Measurements from ENCODE around the gene NPEPPS.

Gene NPEPPS

DNA sequence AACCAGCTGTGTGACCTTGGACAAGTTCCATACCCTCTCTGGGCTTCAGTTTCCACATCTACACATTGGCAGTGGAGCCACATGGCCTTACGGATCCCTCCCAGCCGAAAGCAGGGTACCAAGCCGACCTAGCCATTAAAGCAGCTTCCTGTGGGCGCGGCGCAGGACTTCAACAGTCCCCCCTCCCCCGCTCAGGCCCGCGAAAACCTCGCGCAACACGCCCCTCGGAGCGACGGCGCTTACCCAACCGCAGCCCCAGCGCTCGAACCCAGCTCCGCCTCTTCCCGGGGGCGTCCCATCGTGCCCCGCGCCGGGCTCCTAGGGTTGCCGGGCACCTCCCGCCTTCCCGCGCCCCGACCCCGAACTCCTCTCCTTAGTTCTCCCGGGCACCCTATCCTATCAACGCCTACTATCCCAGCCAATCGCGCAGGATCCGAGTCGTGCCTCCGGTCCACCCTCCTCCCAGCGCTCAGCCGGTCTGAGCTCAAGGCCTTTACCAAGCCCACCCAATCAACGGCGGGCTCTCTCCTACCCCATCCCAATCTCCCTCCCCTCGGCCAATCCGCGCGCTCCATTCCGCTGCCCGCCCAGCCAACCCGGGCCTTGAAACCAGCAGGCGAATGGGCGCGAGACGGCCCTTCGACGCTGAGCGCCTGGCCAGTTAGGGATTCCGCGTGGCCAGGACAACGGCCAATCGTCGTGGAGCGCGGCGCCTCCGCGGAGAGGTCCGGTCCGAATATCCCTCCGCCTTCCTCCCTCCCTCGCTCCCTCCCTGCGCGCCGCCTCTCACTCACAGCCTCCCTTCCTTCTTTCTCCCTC lies 118.5 kb downstream of the NPEPPS start, which contains the start of gene KPNB1:
Gene KPNB1 (plus strand): TSS at position 767 of the 819 bp plus-strand sequence. CDS start 326 bp downstream, outside the sequence.
- peak within 1 kb of the TSS; percentile 85 for H3K9ac ChIP-seq (ENCODE audit: low read length)
- peak within 1 kb of the TSS; percentile 91 for H3K4me3 ChIP-seq (ENCODE audit: insufficient read depth, low read length, poor library complexity, severe bottlenecking)
- H2AFZ ChIP-seq (ENCODE audit: low read depth, low read length, severe bottlenecking) = peak within 1 kb of the TSS; percentile 53
- H3K4me2 ChIP-seq (ENCODE audit: low read depth, low read length, poor library complexity, severe bottlenecking) = peak within 1 kb of the TSS; percentile 98
- no peaks in the 10 kb centered on the region for H3K27me3 ChIP-seq (ENCODE audit: low read length)
- H3K27ac ChIP-seq (ENCODE audit: low read depth, low read length) = peak within 1 kb of the TSS; percentile 90
- H4K20me1 ChIP-seq (ENCODE audit: low read depth, low read length) = peaks cover 14% of the 10 kb centered on the region
- peaks cover 11% of the 10 kb centered on the region; the same call in 1 of the 2 replicates for H3F3A ChIP-seq (ENCODE audit: insufficient read depth)
- TF ChIP-seq EZH2phosphoT487 (conservative IDR thresholded peaks at IDR 0.05; ENCODE audit: low read length) = no peak
- TF ChIP-seq, protein P1, sequence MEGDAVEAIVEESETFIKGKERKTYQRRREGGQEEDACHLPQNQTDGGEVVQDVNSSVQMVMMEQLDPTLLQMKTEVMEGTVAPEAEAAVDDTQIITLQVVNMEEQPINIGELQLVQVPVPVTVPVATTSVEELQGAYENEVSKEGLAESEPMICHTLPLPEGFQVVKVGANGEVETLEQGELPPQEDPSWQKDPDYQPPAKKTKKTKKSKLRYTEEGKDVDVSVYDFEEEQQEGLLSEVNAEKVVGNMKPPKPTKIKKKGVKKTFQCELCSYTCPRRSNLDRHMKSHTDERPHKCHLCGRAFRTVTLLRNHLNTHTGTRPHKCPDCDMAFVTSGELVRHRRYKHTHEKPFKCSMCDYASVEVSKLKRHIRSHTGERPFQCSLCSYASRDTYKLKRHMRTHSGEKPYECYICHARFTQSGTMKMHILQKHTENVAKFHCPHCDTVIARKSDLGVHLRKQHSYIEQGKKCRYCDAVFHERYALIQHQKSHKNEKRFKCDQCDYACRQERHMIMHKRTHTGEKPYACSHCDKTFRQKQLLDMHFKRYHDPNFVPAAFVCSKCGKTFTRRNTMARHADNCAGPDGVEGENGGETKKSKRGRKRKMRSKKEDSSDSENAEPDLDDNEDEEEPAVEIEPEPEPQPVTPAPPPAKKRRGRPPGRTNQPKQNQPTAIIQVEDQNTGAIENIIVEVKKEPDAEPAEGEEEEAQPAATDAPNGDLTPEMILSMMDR (IDR thresholded peaks at IDR 0.05; ENCODE audit: insufficient read depth, low read length, poor library complexity, severe bottlenecking) = no peak
- H3K79me2 ChIP-seq (ENCODE audit: insufficient read depth, low read length) = peaks cover 46% of the 10 kb centered on the region
- no peaks in the 10 kb centered on the region for H3K9me3 ChIP-seq (ENCODE audit: insufficient read depth, low read length)
- H3K36me3 ChIP-seq (ENCODE audit: low read length) = peaks cover 28% of the 10 kb centered on the region
- H3K9me2 ChIP-seq (replicated peaks; ENCODE audit: insufficient read depth, low read length) = no peaks in the 10 kb centered on the region

- TF ChIP-seq EZH2phosphoT487 (conservative IDR thresholded peaks at IDR 0.05; ENCODE audit: low read length) = no peak
- TF ChIP-seq, protein P1 (IDR thresholded peaks at IDR 0.05; ENCODE audit: insufficient read depth, low read length, poor library complexity, severe bottlenecking) = no peak
- Histone ChIP-seq H3F3A (ENCODE audit: insufficient read depth) (peaks cover 11% of the 10 kb centered on the region; the same call in 1 of the 2 replicates), H3K9me2 (replicated peaks; ENCODE audit: insufficient read depth, low read length) (no peaks in the 10 kb centered on the region), H4K20me1 (ENCODE audit: low read depth, low read length) (peaks cover 21% of the 10 kb centered on the region), H3K27ac (ENCODE audit: low read depth, low read length) (peak overlapping the region; percentile 81), H3K9me3 (ENCODE audit: insufficient read depth, low read length) (no peaks in the 10 kb centered on the region), H3K79me2 (ENCODE audit: insufficient read depth, low read length) (peaks cover 52% of the 10 kb centered on the region), H3K9ac (ENCODE audit: low read length) (peak overlapping the region; percentile 85), H2AFZ (ENCODE audit: low read depth, low read length, severe bottlenecking) (no peak overlapping the region), H3K4me3 (ENCODE audit: insufficient read depth, low read length, poor library complexity, severe bottlenecking) (peak overlapping the region; percentile 75), H3K27me3 (ENCODE audit: low read length) (no peaks in the 10 kb centered on the region), H3K36me3 (ENCODE audit: low read length) (peaks cover 35% of the 10 kb centered on the region), H3K4me2 (ENCODE audit: low read depth, low read length, poor library complexity, severe bottlenecking) (peak overlapping the region; percentile 49)
These were observed 119.1 kb downstream of the NPEPPS start for GRCh38 chr17:47649972-47650524.

DNA sequence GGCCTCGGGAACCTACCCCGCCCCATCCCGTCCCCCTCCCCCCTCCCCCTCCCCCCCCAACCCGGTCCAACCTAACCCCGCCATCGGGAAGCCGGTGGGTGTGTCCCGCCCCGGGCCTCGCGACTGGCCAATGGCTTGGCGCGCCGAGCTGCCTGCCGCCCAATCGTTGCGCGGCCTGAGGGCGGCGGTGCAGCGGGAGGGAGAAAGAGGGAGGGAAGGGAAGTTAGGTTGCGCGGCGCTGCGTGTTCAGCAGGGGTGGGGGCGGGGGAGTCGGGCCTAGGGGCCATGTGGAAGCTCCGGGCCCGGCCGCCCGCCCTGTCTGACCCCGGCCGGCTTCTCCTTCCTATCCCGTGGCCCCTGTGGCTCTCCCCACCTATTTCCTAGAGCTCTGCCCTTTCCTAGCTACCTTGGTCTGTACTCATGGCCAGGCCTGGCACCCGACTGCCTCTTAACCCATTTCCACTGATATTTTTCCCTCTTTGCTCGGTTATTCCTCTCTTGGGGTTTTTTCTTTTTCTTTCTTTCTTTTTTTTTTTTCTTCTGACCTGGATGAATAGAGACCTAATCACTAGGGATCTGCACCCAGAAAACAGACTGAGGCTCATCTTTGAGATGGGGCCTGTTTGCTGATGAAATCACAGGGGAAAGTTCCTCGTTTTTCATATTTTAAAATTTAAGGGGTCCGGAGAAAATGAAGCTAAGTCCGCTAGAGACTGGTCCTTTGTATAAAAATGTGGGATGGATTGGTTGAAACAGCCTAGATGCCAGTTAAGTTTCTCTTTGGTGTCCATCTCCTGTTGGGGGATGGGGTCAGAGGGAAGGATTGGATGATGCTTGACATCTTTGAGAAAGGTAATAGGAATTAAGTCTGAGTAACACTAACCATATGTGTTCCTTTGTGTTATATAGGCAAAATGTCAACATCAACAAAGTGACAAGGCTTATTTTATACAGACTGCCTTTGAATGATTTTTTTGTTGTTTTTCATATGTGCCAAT lies 119.9 kb downstream of the NPEPPS start:
- Histone ChIP-seq H3K79me2 (ENCODE audit: insufficient read depth, low read length) (peaks cover 60% of the 10 kb centered on the region), H3K27me3 (ENCODE audit: low read length) (no peaks in the 10 kb centered on the region), H2AFZ (ENCODE audit: low read depth, low read length, severe bottlenecking) (no peak overlapping the region), H3K9me3 (ENCODE audit: insufficient read depth, low read length) (no peaks in the 10 kb centered on the region), H3K27ac (ENCODE audit: low read depth, low read length) (peak overlapping the region; percentile 81), H3F3A (ENCODE audit: insufficient read depth) (peaks cover 11% of the 10 kb centered on the region; the same call in 1 of the 2 replicates), H3K9ac (ENCODE audit: low read length) (peak overlapping the region; percentile 85), H3K36me3 (ENCODE audit: low read length) (peaks cover 43% of the 10 kb centered on the region), H3K4me2 (ENCODE audit: low read depth, low read length, poor library complexity, severe bottlenecking) (peak overlapping the region; percentile 98), H3K9me2 (replicated peaks; ENCODE audit: insufficient read depth, low read length) (no peaks in the 10 kb centered on the region), H3K4me3 (ENCODE audit: insufficient read depth, low read length, poor library complexity, severe bottlenecking) (peak overlapping the region; percentile 91), H4K20me1 (ENCODE audit: low read depth, low read length) (peaks cover 27% of the 10 kb centered on the region)
- no peak for TF ChIP-seq EZH2phosphoT487 (conservative IDR thresholded peaks at IDR 0.05; ENCODE audit: low read length)
- TF ChIP-seq, protein P1 (IDR thresholded peaks at IDR 0.05; ENCODE audit: insufficient read depth, low read length, poor library complexity, severe bottlenecking) = no peak

All from SU-DHL-6 (cell line).